Measurements from ENCODE around the gene SRGAP2C.
"Not testable (repeated sequence)": the region's sequence is repeated elsewhere in the genome, so short reads cannot be mapped to it uniquely, and the experiment has no call there.

Gene SRGAP2C

GRCh38 chr1:121419050-121419615 is 234.4 kb downstream of the SRGAP2C start:
- not testable (repeated sequence) for DNase-seq (ENCODE audit: low read depth)

GRCh38 chr1:121421490-121421889 is 236.7 kb downstream of the SRGAP2C start:
- not testable (repeated sequence) for DNase-seq (ENCODE audit: low read depth)

GRCh38 chr1:121423956-121424355 is 239.2 kb downstream of the SRGAP2C start:
- DNase-seq (ENCODE audit: low read depth) = not testable (repeated sequence)

GRCh38 chr1:121433517-121433916 is 248.7 kb downstream of the SRGAP2C start:
- DNase-seq (ENCODE audit: low read depth) = not testable (repeated sequence)

GRCh38 chr1:121438862-121439261 is 254.1 kb downstream of the SRGAP2C start:
- DNase-seq (ENCODE audit: low read depth) = not testable (repeated sequence)

- no peak for DNase-seq (ENCODE audit: low read depth)
Observed at GRCh38 chr1:121440993-121441392, 256.2 kb downstream of the SRGAP2C start.

Measured in ELR (cell line).